HCT116 (cell line): Measurements from ENCODE around the gene RNF8.

Experiments used
- EGR1 ChIP-seq: IDR thresholded peaks from 2 replicates; pipeline ENCODE4 v1.6.1; 2012; ENCODE audit warnings: low read depth
- JUND ChIP-seq: IDR thresholded peaks from 2 replicates; pipeline ENCODE4 v1.6.1; 2012
- POLR2A ChIP-seq: IDR thresholded peaks from 2 replicates; pipeline ENCODE4 v1.7.0; 2011; ENCODE audit warnings: borderline replicate concordance; ENCODE audit not compliant: insufficient read depth, insufficient read length; ENCODE audit errors: extremely low read depth
- POLR2AphosphoS5 ChIP-seq: IDR thresholded peaks from 2 replicates; pipeline ENCODE4 v1.6.1; 2011; ENCODE audit warnings: mild to moderate bottlenecking, low read depth, low read length, moderate library complexity
- RAD21 ChIP-seq: IDR thresholded peaks from 2 replicates; pipeline ENCODE4 v1.6.1; 2012; ENCODE audit warnings: low read depth, mild to moderate bottlenecking
- SIN3A ChIP-seq: IDR thresholded peaks from 2 replicates; pipeline ENCODE4 v1.6.1; 2012; ENCODE audit warnings: low read depth
- ZFX ChIP-seq: fragments of 450-650 bp; IDR thresholded peaks from 2 replicates; pipeline ENCODE4 v1.6.1; 2017
- TF ChIP-seq, protein P1 (sequence below), 3 experiments: fragments of 200-600 bp in 1 of 3; sonication (generic) in 1 of 3; IDR thresholded peaks in 2 of 3; conservative IDR thresholded peaks in 1 of 3; 2 replicates each; pipeline ENCODE4 v1.5.1; 2012 to 2017; ENCODE audit warnings: low read depth in 2 of 3, low read length in 2 of 3, antibody characterized with exemption in 1 of 3, borderline replicate concordance in 1 of 3, control low read depth in 1 of 3, mild to moderate bottlenecking in 1 of 3, mixed read lengths in 1 of 3, mixed run types in 1 of 3, moderate library complexity in 1 of 3; ENCODE audit not compliant: insufficient read depth in 1 of 3
- TF ChIP-seq, protein P2 (sequence below): IDR thresholded peaks from 2 replicates; pipeline ENCODE4 v1.6.1; 2012
- TF ChIP-seq, protein P3 (sequence below): IDR thresholded peaks from 2 replicates; pipeline ENCODE4 v1.6.1; 2012; ENCODE audit warnings: low read depth

DNA sequence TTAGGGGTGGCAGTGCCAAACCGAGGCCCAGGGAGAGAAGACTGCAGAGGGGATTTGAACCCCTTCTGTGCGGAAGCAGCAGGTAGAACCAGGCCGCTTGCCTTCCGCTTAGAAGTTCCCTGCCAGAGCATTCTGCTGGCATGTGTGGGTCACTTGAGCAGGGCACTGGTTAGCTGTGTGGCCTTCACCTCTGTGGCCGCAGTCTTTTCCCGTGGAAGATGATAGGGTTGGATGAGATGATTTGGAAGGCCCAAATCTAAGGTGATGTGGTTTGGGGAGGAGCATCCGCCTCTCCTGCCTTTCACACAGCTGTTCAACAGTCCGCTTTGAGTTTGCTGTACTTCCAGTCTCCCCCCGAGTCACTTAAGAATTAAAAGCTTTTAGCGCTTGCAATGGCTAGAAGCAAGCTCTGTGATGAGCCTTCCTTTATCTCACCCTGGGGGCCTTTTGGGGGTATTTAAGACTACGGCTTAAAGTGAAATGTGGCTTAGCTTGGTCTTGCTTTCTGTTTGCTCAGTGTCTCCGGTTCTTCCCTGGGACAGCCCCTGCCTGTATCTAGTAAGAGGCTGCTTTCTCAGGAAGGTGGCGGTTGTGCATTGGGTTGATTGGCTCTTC lies 80.0 kb downstream of the RNF8 start:
- TF ChIP-seq, protein P1, sequence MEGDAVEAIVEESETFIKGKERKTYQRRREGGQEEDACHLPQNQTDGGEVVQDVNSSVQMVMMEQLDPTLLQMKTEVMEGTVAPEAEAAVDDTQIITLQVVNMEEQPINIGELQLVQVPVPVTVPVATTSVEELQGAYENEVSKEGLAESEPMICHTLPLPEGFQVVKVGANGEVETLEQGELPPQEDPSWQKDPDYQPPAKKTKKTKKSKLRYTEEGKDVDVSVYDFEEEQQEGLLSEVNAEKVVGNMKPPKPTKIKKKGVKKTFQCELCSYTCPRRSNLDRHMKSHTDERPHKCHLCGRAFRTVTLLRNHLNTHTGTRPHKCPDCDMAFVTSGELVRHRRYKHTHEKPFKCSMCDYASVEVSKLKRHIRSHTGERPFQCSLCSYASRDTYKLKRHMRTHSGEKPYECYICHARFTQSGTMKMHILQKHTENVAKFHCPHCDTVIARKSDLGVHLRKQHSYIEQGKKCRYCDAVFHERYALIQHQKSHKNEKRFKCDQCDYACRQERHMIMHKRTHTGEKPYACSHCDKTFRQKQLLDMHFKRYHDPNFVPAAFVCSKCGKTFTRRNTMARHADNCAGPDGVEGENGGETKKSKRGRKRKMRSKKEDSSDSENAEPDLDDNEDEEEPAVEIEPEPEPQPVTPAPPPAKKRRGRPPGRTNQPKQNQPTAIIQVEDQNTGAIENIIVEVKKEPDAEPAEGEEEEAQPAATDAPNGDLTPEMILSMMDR (IDR thresholded peaks at IDR 0.05 in 2 of 3, conservative IDR thresholded peaks at IDR 0.05 in 1 of 3; ENCODE audit: borderline replicate concordance in 1 of 3, insufficient read depth in 1 of 3, low read depth in 2 of 3, low read length in 2 of 3): no peak
- no peak for TF ChIP-seq EGR1
- TF ChIP-seq, protein P2, sequence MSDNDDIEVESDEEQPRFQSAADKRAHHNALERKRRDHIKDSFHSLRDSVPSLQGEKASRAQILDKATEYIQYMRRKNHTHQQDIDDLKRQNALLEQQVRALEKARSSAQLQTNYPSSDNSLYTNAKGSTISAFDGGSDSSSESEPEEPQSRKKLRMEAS: no peak
- TF ChIP-seq, protein P3, sequence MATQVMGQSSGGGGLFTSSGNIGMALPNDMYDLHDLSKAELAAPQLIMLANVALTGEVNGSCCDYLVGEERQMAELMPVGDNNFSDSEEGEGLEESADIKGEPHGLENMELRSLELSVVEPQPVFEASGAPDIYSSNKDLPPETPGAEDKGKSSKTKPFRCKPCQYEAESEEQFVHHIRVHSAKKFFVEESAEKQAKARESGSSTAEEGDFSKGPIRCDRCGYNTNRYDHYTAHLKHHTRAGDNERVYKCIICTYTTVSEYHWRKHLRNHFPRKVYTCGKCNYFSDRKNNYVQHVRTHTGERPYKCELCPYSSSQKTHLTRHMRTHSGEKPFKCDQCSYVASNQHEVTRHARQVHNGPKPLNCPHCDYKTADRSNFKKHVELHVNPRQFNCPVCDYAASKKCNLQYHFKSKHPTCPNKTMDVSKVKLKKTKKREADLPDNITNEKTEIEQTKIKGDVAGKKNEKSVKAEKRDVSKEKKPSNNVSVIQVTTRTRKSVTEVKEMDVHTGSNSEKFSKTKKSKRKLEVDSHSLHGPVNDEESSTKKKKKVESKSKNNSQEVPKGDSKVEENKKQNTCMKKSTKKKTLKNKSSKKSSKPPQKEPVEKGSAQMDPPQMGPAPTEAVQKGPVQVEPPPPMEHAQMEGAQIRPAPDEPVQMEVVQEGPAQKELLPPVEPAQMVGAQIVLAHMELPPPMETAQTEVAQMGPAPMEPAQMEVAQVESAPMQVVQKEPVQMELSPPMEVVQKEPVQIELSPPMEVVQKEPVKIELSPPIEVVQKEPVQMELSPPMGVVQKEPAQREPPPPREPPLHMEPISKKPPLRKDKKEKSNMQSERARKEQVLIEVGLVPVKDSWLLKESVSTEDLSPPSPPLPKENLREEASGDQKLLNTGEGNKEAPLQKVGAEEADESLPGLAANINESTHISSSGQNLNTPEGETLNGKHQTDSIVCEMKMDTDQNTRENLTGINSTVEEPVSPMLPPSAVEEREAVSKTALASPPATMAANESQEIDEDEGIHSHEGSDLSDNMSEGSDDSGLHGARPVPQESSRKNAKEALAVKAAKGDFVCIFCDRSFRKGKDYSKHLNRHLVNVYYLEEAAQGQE: no peak
- no peak for TF ChIP-seq SIN3A
- no peak; the same call in 1 of the 2 replicates for TF ChIP-seq ZFX
- TF ChIP-seq POLR2A: no peak
- no peak for TF ChIP-seq RAD21
- TF ChIP-seq JUND: no peak
- no peak for TF ChIP-seq POLR2AphosphoS5
